Transverse colon (tissue), 4 donors: ENCODE measurements around the gene ROR1. TPM values are rescaled to one million over a fixed set of nuclear protein-coding genes. Genes with fewer than 3 reads are reported as not detected.

Source experiments
- DNase-seq: peaks from one replicate; pipeline ENCODE4 v3.0.0-alpha.2; 2019
- H3K27ac ChIP-seq, 4 donors: fragments of 200-600 bp; sonication (generic); 2 replicates each; pipeline ENCODE4 v1.5.1; 2016 to 2018; ENCODE audit warnings: inconsistent platforms in 4 of 4
- H3K27me3 ChIP-seq: fragments of 200-600 bp; sonication (generic); 2 replicates; pipeline ENCODE4 v1.5.1; 2017; ENCODE audit warnings: inconsistent platforms
- H3K36me3 ChIP-seq, 4 donors: fragments of 200-600 bp; sonication (generic); 2 replicates each; pipeline ENCODE4 v1.5.1; 2017 to 2019; ENCODE audit warnings: inconsistent platforms in 4 of 4
- H3K4me1 ChIP-seq, 4 donors: fragments of 200-600 bp; sonication (generic); 2 replicates each; pipeline ENCODE4 v1.5.1; 2017 to 2020; ENCODE audit warnings: inconsistent platforms in 4 of 4
- H3K4me3 ChIP-seq, 4 donors: fragments of 200-600 bp; sonication (generic); 1 replicate in 1 of 4; 2 replicates in 3 of 4; pipeline versions ENCODE4 v1.5.1 to v1.6.1; 2017 to 2019; ENCODE audit warnings: inconsistent platforms in 4 of 4
- H3K9me3 ChIP-seq, 2 donors: fragments of 200-600 bp; sonication (generic); 2 replicates each; pipeline ENCODE4 v1.5.1; 2017 to 2019; ENCODE audit warnings: inconsistent platforms in 2 of 2
- CTCF ChIP-seq, 5 experiments: fragments of 200-600 bp in 3 of 5; fragments of 450-650 bp in 2 of 5; sonication (generic) in 3 of 5; IDR thresholded peaks; 1 replicate in 2 of 5; 2 replicates in 3 of 5; pipeline ENCODE4 v1.5.1; 2016 to 2017; ENCODE audit warnings: antibody characterized with exemption in 5 of 5, inconsistent platforms in 3 of 5, mild to moderate bottlenecking in 2 of 5, moderate library complexity in 1 of 5
- EP300 ChIP-seq: sonication (generic); formaldehyde crosslinking; IDR thresholded peaks from one replicate; pipeline ENCODE4 v1.6.1; 2017; ENCODE audit warnings: antibody characterized with exemption, low read depth
- POLR2A ChIP-seq: fragments of 450-650 bp; IDR thresholded peaks from one replicate; pipeline ENCODE4 v1.6.1; 2016; ENCODE audit warnings: antibody characterized with exemption, mild to moderate bottlenecking, moderate library complexity
- POLR2AphosphoS5 ChIP-seq, 3 donors: sonication (generic); formaldehyde crosslinking; IDR thresholded peaks; one replicate each; pipeline ENCODE4 v1.6.1; 2016; ENCODE audit warnings: antibody characterized with exemption in 3 of 3
- WGBS, 2 donors: methylation state at CpG; one replicate each; pipeline ENCODE4 v1.1.5; 2018; ENCODE audit warnings: low coverage in 1 of 2; 5-methylcytosine and 5-hydroxymethylcytosine counted together
- in situ Hi-C, 4 donors: fragments of 200-750 bp; cut with MboI; loops; one replicate each; pipeline versions ENCODE4 v1.15.0 to v1.15.1; 2017; ENCODE audit warnings: low sequenced_read_pairs in 3 of 4, low pct_ligation_motif_present in 1 of 4, low pct_unique_long_range_greater_than_20kb in 1 of 4
- intact Hi-C: fragments of 100-400 bp; cut with DNase I; formaldehyde crosslinking; loops from one replicate; pipeline ENCODE4 v1.15.1; 2023; ENCODE audit warnings: low total_unique reads
- total RNA-seq, 4 donors: library from RNA; depleted of rRNA; stranded (reverse); fragments of >200 nt; gene quantifications; one replicate each; pipeline ENCODE4 v1.1.0, GENCODE V29; 2016

Gene ROR1
- total RNA-seq, 4 donors from 2014 or later: 3.0 to 6.7 (median 4.6) TPM

GRCh38 chr1:63916485-63917360 lies 142.9 kb downstream of the ROR1 start:
- H3K27ac ChIP-seq: peak overlapping the region in 1 of 4 donors; percentile 23
- no peaks in the 10 kb centered on the region for H3K27me3 ChIP-seq
- DNase-seq: no peak
- WGBS, 2 donors: 63 to 68% methylated on average over 2 of the region's 2 CpGs
- in situ Hi-C loops (loop anchor here in 1 of 4 donors (25.0 kb wide), 1 partner anchor 229 kb away; no protein-coding TSS in a partner anchor), intact Hi-C loops (loop anchor here (5.0 kb wide), 1 partner anchor 144 kb away; the partner anchor contains the start of gene ROR1)
- no peak overlapping the region for H3K4me3 ChIP-seq
- TF ChIP-seq POLR2AphosphoS5 (IDR thresholded peaks at IDR 0.05) (no peak), POLR2A (no peak), CTCF (IDR thresholded peaks at IDR 0.05) (no peak), EP300 (no peak)
- H3K36me3 ChIP-seq: no peaks in the 10 kb centered on the region
- H3K4me1 ChIP-seq: peaks cover 13 to 32% (median 29%) of the 10 kb centered on the region in 4 donors
- H3K9me3 ChIP-seq: no peaks in the 10 kb centered on the region

GRCh38 chr1:63917571-63918417 lies 144.0 kb downstream of the ROR1 start:
- intact Hi-C loops: loop anchor here (5.0 kb wide), 1 partner anchor 145 kb away; the partner anchor contains the start of gene ROR1
- DNase-seq: no peak
- Histone ChIP-seq H3K4me1 (peaks cover 12 to 41% (median 34%) of the 10 kb centered on the region in 4 donors), H3K27ac (no peak overlapping the region), H3K27me3 (no peaks in the 10 kb centered on the region), H3K4me3 (no peak overlapping the region), H3K9me3 (no peaks in the 10 kb centered on the region), H3K36me3 (no peaks in the 10 kb centered on the region)
- WGBS, 2 donors: 77 to 100% methylated on average over 6 to 13 of the region's 13 CpGs
- in situ Hi-C loops: loop anchor here in 1 of 4 donors (25.0 kb wide), 1 partner anchor 230 kb away; no protein-coding TSS in a partner anchor
- peak in 1 of 5 experiments; percentile 8 for TF ChIP-seq CTCF (IDR thresholded peaks at IDR 0.05)
- TF ChIP-seq POLR2A: no peak
- no peak for TF ChIP-seq POLR2AphosphoS5 (IDR thresholded peaks at IDR 0.05)

- in situ Hi-C loops (loop anchor here in 1 of 4 donors (25.0 kb wide), 1 partner anchor 231 kb away; no protein-coding TSS in a partner anchor), intact Hi-C loops (loop anchor here (5.0 kb wide), 1 partner anchor 146 kb away; the partner anchor contains the start of gene ROR1)
- WGBS, 2 donors: 74 to 86% methylated on average over 10 of the region's 10 CpGs
- no peak overlapping the region for H3K4me3 ChIP-seq
- no peaks in the 10 kb centered on the region for H3K27me3 ChIP-seq
- DNase-seq: no peak
- H3K36me3 ChIP-seq: no peaks in the 10 kb centered on the region
- no peaks in the 10 kb centered on the region for H3K9me3 ChIP-seq
- TF ChIP-seq POLR2AphosphoS5 (IDR thresholded peaks at IDR 0.05) (no peak), EP300 (no peak), POLR2A (no peak), CTCF (IDR thresholded peaks at IDR 0.05) (no peak)
- H3K27ac ChIP-seq: no peak overlapping the region
- peaks cover 9 to 42% (median 34%) of the 10 kb centered on the region in 4 donors for H3K4me1 ChIP-seq
Observed at GRCh38 chr1:63918418-63918945, 144.7 kb downstream of the ROR1 start.
